GM18499 (cell line): Measurements from ENCODE around the gene LAMB3.

ENCODE experiments used
- ATAC-seq: cut with Tn5 transposase; IDR thresholded peaks from one replicate; pipeline ENCODE4 v1.9.1; 2021; ENCODE audit warnings: moderate number of reproducible peaks; ENCODE audit not compliant: insufficient read depth, unreplicated experiment

Gene LAMB3

GRCh38 chr1:209667103-209667502 lies 14.9 kb upstream of the LAMB3 start:
- ATAC-seq = no peak

GRCh38 chr1:209662879-209663327 lies 10.7 kb upstream of the LAMB3 start:
- no peak for ATAC-seq

GRCh38 chr1:209661071-209661470 lies 8.8 kb upstream of the LAMB3 start:
- ATAC-seq = no peak

GRCh38 chr1:209659909-209660308 lies 7.7 kb upstream of the LAMB3 start:
- ATAC-seq = peak; percentile 66

- no peak for ATAC-seq
Observed at GRCh38 chr1:209657918-209658317, 5.7 kb upstream of the LAMB3 start.

- no peak for ATAC-seq
Observed at GRCh38 chr1:209657140-209657879, 5.1 kb upstream of the LAMB3 start.

- ATAC-seq = no peak
Observed at GRCh38 chr1:209655411-209656231, 3.4 kb upstream of the LAMB3 start.

- no peak for ATAC-seq
Observed at GRCh38 chr1:209653915-209654351, 1.7 kb upstream of the LAMB3 start.

GRCh38 chr1:209652873-209653401 lies 712 bp upstream of the LAMB3 start:
- no peak for ATAC-seq

- ATAC-seq = no peak
Observed at GRCh38 chr1:209651138-209651587, 1.1 kb downstream of the LAMB3 start.

GRCh38 chr1:209650454-209650853 lies 1.8 kb downstream of the LAMB3 start:
- no peak for ATAC-seq

- ATAC-seq = no peak
Observed at GRCh38 chr1:209648931-209649776, 3.1 kb downstream of the LAMB3 start.

GRCh38 chr1:209648346-209648745 lies 3.9 kb downstream of the LAMB3 start:
- ATAC-seq = no peak

- ATAC-seq = no peak
Observed at GRCh38 chr1:209647156-209647555, 5.1 kb downstream of the LAMB3 start.

GRCh38 chr1:209646558-209646957 lies 5.7 kb downstream of the LAMB3 start:
- no peak for ATAC-seq

GRCh38 chr1:209645574-209646452 lies 6.4 kb downstream of the LAMB3 start:
- ATAC-seq = no peak

- no peak for ATAC-seq
Observed at GRCh38 chr1:209643285-209644020, 8.8 kb downstream of the LAMB3 start.

GRCh38 chr1:209642816-209643215 lies 9.4 kb downstream of the LAMB3 start:
- no peak for ATAC-seq

- no peak for ATAC-seq
Observed at GRCh38 chr1:209641832-209642172, 10.4 kb downstream of the LAMB3 start.
